ENCODE data around the gene LDB1. TPM values are rescaled to one million over a fixed set of nuclear protein-coding genes. Genes with fewer than 3 reads are reported as not detected.
A peak's percentile ranks its signal among the peaks of the same experiment; 100 is the strongest.

Gene LDB1
- total RNA-seq, 4 donors from 2014 or later, result 62.0 to 217 (median 96.0) TPM

- Histone ChIP-seq H3K27me3 (no peaks in the 10 kb centered on the region), H3K4me3 (peak overlapping the region; percentile 73), H3K27ac (peak overlapping the region; percentile 98), H3K36me3 (no peaks in the 10 kb centered on the region), H3K9me3 (no peaks in the 10 kb centered on the region), H3K4me1 (peaks cover 61% of the 10 kb centered on the region)
- under 1% methylated on average over 15 of the region's 22 CpGs for WGBS
- peak in 1 of 2 donors; percentile 13 for TF ChIP-seq POLR2A (IDR thresholded peaks at IDR 0.05)
- TF ChIP-seq POLR2AphosphoS5 (IDR thresholded peaks at IDR 0.05), result no peak
- no peak for TF ChIP-seq EP300 (IDR thresholded peaks at IDR 0.05)
- no peak for TF ChIP-seq CTCF (IDR thresholded peaks at IDR 0.05)
- peak; percentile 85 to 87 for DNase-seq (ENCODE audit: low spot score in 2 of 2)
Observed at GRCh38 chr10:102119417-102120141, 589 bp downstream of the LDB1 start.

- H3K4me1 ChIP-seq, result peaks cover 66% of the 10 kb centered on the region
- peak overlapping the region; percentile 98 for H3K27ac ChIP-seq
- H3K9me3 ChIP-seq, result no peaks in the 10 kb centered on the region
- peak overlapping the region; percentile 73 for H3K4me3 ChIP-seq
- no peaks in the 10 kb centered on the region for H3K36me3 ChIP-seq
- H3K27me3 ChIP-seq, result no peaks in the 10 kb centered on the region
- WGBS, result 0% methylated on average over 1 of the region's 6 CpGs
- no peak for TF ChIP-seq CTCF (IDR thresholded peaks at IDR 0.05)
- no peak for TF ChIP-seq EP300 (IDR thresholded peaks at IDR 0.05)
- DNase-seq (ENCODE audit: low spot score in 2 of 2), result no peak
Observed at GRCh38 chr10:102118867-102119266, 1.3 kb downstream of the LDB1 start.

- no peaks in the 10 kb centered on the region for H3K36me3 ChIP-seq
- no peaks in the 10 kb centered on the region for H3K27me3 ChIP-seq
- H3K27ac ChIP-seq, result peak overlapping the region; percentile 98
- 0% methylated on average over 9 of the region's 12 CpGs for WGBS
- H3K4me3 ChIP-seq, result peak overlapping the region; percentile 73
- peaks cover 79% of the 10 kb centered on the region for H3K4me1 ChIP-seq
- no peaks in the 10 kb centered on the region for H3K9me3 ChIP-seq
- peak; percentile 85 for DNase-seq (ENCODE audit: low spot score in 2 of 2)
- TF ChIP-seq CTCF (IDR thresholded peaks at IDR 0.05) (no peak), POLR2A (IDR thresholded peaks at IDR 0.05) (no peak), EP300 (IDR thresholded peaks at IDR 0.05) (no peak), POLR2AphosphoS5 (IDR thresholded peaks at IDR 0.05) (no peak)
Observed at GRCh38 chr10:102117391-102118159, 2.6 kb downstream of the LDB1 start.

- 60% methylated on average over 1 of the region's 1 CpG for WGBS
- H3K4me1 ChIP-seq, result peaks cover 82% of the 10 kb centered on the region
Observed at GRCh38 chr10:102116656-102117055, 3.5 kb downstream of the LDB1 start.

More at GRCh38 chr10:102116656-102117055, 3.5 kb downstream of the LDB1 start:
- peaks cover 2% of the 10 kb centered on the region for H3K36me3 ChIP-seq
- TF ChIP-seq EP300 (IDR thresholded peaks at IDR 0.05) (no peak), POLR2A (IDR thresholded peaks at IDR 0.05) (no peak), CTCF (IDR thresholded peaks at IDR 0.05) (no peak), POLR2AphosphoS5 (IDR thresholded peaks at IDR 0.05) (no peak)
- H3K4me3 ChIP-seq, result peak overlapping the region; percentile 73
- DNase-seq (ENCODE audit: low spot score in 2 of 2), result no peak
- peak overlapping the region; percentile 98 for H3K27ac ChIP-seq
- H3K9me3 ChIP-seq, result no peaks in the 10 kb centered on the region
- H3K27me3 ChIP-seq, result no peaks in the 10 kb centered on the region

All from suprapubic skin (tissue), 4 donors.